PC-9 (cell line): ENCODE measurements around the gene AHCYL2. TPM values are rescaled to one million over a fixed set of nuclear protein-coding genes. Genes with fewer than 3 reads are reported as not detected.

Experiments
- BruUV-seq: library from RNA; stranded (reverse); fragments of 400-500 nt; replicated peaks from 2 replicates; lab custom pipeline; 2021; lab: Mats Ljungman, UMichigan
- CTCF ChIA-PET: fragments of 300-600 bp; sonication (Branson Sonifier 250); formaldehyde crosslinking; loops from one replicate; lab custom pipeline; 2022; ENCODE audit warnings: antibody characterized with exemption; lab: Charles Lee
- POLR2A ChIA-PET: fragments of 300-600 bp; sonication (Branson Sonifier 250); formaldehyde crosslinking; loops from one replicate; lab custom pipeline; 2022; ENCODE audit warnings: antibody characterized with exemption; ENCODE audit not compliant: unreplicated experiment; lab: Charles Lee
- DNase-seq, 2 experiments: peaks; one replicate each; pipeline versions ENCODE4 v3.0.0 to v3.0.0-alpha.2; 2015 to 2022; ENCODE audit warnings: mixed read lengths in 1 of 2
- H2AFZ ChIP-seq: fragments of 200-600 bp; sonication (generic); 2 replicates; pipeline ENCODE4 v1.8.1; 2017; ENCODE audit warnings: antibody characterized with exemption
- H3F3A ChIP-seq: fragments of 200-600 bp; sonication (generic); 2 replicates; pipeline ENCODE4 v1.8.1; 2017; ENCODE audit warnings: antibody characterized with exemption, mild to moderate bottlenecking, low read depth; ENCODE audit not compliant: insufficient read depth
- H3K27ac ChIP-seq: fragments of 200-600 bp; sonication (generic); 2 replicates; pipeline ENCODE4 v1.6.1; 2016; ENCODE audit warnings: mixed run types
- H3K27me3 ChIP-seq: fragments of 200-600 bp; sonication (generic); 2 replicates; pipeline ENCODE4 v1.6.1; 2016; ENCODE audit warnings: low read depth, mixed run types; ENCODE audit not compliant: insufficient read depth
- H3K36me3 ChIP-seq: fragments of 200-600 bp; sonication (generic); 2 replicates; pipeline ENCODE4 v1.6.1; 2016; ENCODE audit warnings: low read depth, mixed run types
- H3K4me1 ChIP-seq: fragments of 200-600 bp; sonication (generic); replicated peaks from 2 replicates; pipeline ENCODE4 v1.6.1; 2016; ENCODE audit warnings: mixed run types; ENCODE audit not compliant: insufficient read depth
- H3K4me2 ChIP-seq: fragments of 200-600 bp; sonication (generic); 2 replicates; pipeline ENCODE4 v1.6.1; 2017; ENCODE audit warnings: mixed run types
- H3K4me3 ChIP-seq: fragments of 200-600 bp; sonication (generic); 2 replicates; pipeline ENCODE4 v1.6.1; 2016; ENCODE audit warnings: mixed run types
- H3K79me2 ChIP-seq: fragments of 200-600 bp; sonication (generic); 2 replicates; pipeline ENCODE4 v1.6.1; 2017; ENCODE audit warnings: low read depth, mixed run types
- H3K9me2 ChIP-seq: fragments of 200-600 bp; sonication (generic); 2 replicates; pipeline ENCODE4 v1.8.1; 2017; ENCODE audit warnings: mild to moderate bottlenecking; ENCODE audit not compliant: insufficient read depth
- H3K9me3 ChIP-seq: fragments of 200-600 bp; sonication (generic); 2 replicates; pipeline ENCODE4 v1.8.1; 2016; ENCODE audit warnings: low read depth; ENCODE audit not compliant: insufficient read depth
- H4K20me1 ChIP-seq: fragments of 200-600 bp; sonication (generic); 2 replicates; pipeline ENCODE4 v1.8.1; 2017; ENCODE audit not compliant: insufficient read depth
- CTCF ChIP-seq: fragments of 200-600 bp; sonication (generic); conservative IDR thresholded peaks from 2 replicates; pipeline ENCODE4 v1.6.1; 2017; ENCODE audit warnings: mixed run types, antibody characterized with exemption, mild to moderate bottlenecking, moderate library complexity
- EZH2 ChIP-seq: fragments of 200-600 bp; sonication (generic); IDR thresholded peaks from 2 replicates; pipeline ENCODE4 v1.8.0; 2017; ENCODE audit warnings: antibody characterized with exemption, low read depth
- intact Hi-C: fragments of 100-400 bp; cut with micrococcal nuclease; formaldehyde crosslinking; loops from one replicate; pipeline ENCODE4 v1.10.0; 2022; ENCODE audit not compliant: unreplicated experiment
- total RNA-seq: library from RNA; stranded (reverse); gene quantifications from 2 replicates; pipeline ENCODE4 v1.2.3, GENCODE V29; 2021

AHCYL2 gene
- total RNA-seq, 1 experiment from 2014 or later: 15.7 TPM

DNA sequence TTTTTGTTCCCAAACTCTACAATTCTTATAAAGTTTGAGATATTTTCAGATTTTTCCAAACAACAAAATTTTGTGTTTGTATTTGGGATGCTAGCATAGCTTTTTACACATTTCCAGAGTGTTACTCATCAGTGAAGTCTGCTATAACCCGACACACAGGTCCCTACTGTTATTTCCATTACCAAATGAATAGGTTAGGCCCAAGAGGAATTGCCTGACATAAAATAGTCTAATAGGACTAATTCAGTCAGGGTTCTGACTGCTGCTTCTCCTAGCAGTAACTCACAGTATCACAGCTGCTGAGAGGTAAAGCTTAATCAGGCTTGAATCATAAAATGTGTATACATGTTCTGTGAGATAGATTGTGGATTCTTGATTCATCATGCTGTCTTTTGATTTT is 160.3 kb downstream of the AHCYL2 start:
- Histone ChIP-seq H3K27me3 (no peaks in the 10 kb centered on the region), H3K9me3 (no peaks in the 10 kb centered on the region), H3K36me3 (0 out of 2 replicates have a peak, but pooled peaks cover 4% of the 10 kb centered on the region), H3K4me2 (no peak overlapping the region), H3K4me1 (no peaks in the 10 kb centered on the region), H3F3A (peaks cover 9% of the 10 kb centered on the region; the same call in 1 of the 2 replicates), H3K9me2 (no peaks in the 10 kb centered on the region), H3K4me3 (no peak overlapping the region), H3K79me2 (no peaks in the 10 kb centered on the region), H4K20me1 (no peaks in the 10 kb centered on the region), H2AFZ (no peak overlapping the region), H3K27ac (no peak overlapping the region)
- CTCF ChIA-PET: no interaction called here
- BruUV-seq: no TSS peak
- no peak for TF ChIP-seq CTCF
- TF ChIP-seq EZH2: no peak
- intact Hi-C loops: no loop called here
- POLR2A ChIA-PET: interaction anchor here (0.6 kb wide), 1 partner anchor 69 kb away, joined by 3 read pairs; no protein-coding TSS in a partner anchor
- no peak for DNase-seq

- Histone ChIP-seq H3K27me3 (no peaks in the 10 kb centered on the region), H3K79me2 (no peaks in the 10 kb centered on the region), H4K20me1 (no peaks in the 10 kb centered on the region), H3K4me1 (no peaks in the 10 kb centered on the region), H3K9me3 (no peaks in the 10 kb centered on the region), H3K9me2 (no peaks in the 10 kb centered on the region), H3F3A (peaks cover 9% of the 10 kb centered on the region; the same call in 1 of the 2 replicates), H3K4me3 (no peak overlapping the region), H3K27ac (no peak overlapping the region), H3K36me3 (0 out of 2 replicates have a peak, but pooled peaks cover 4% of the 10 kb centered on the region), H2AFZ (no peak overlapping the region), H3K4me2 (no peak overlapping the region)
- CTCF ChIA-PET: no interaction called here
- POLR2A ChIA-PET: no interaction called here
- DNase-seq: no peak
- no peak for TF ChIP-seq EZH2
- TF ChIP-seq CTCF: no peak
- intact Hi-C loops: no loop called here
- BruUV-seq: no TSS peak
Observed at GRCh38 chr7:129385598-129385997, 160.8 kb downstream of the AHCYL2 start.

DNA sequence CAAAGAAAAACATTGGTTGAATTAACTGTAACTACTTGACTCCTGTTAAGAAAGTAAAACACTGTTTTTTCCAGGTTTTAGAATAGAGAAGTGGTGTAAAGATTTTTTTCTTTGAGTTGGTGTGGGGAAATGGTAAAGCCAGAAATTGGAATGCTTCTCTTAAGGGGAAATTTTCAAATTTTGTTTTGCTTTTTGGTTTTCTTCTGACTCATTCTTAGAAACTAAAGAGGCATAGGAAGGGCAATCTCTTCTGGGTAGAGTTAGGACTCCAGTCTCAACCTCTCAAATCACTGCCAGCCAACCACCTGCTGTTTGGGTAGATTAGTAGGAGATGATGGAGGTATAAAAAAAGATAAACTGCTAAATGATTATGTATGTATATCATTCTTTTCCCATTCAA is 161.7 kb downstream of the AHCYL2 start:
- H2AFZ ChIP-seq: no peak overlapping the region
- CTCF ChIA-PET: interaction anchor here (0.5 kb wide), 2 partner anchors 12 to 253 kb away, joined by 10 to 11 read pairs; no protein-coding TSS in a partner anchor
- intact Hi-C loops: no loop called here
- H3K4me2 ChIP-seq: no peak overlapping the region
- POLR2A ChIA-PET: no interaction called here
- no peaks in the 10 kb centered on the region for H3K79me2 ChIP-seq
- H3K9me2 ChIP-seq: no peaks in the 10 kb centered on the region
- no peak overlapping the region for H3K27ac ChIP-seq
- DNase-seq: no peak
- H3F3A ChIP-seq: peaks cover 9% of the 10 kb centered on the region; the same call in 1 of the 2 replicates
- 0 out of 2 replicates have a peak, but pooled peaks cover 11% of the 10 kb centered on the region for H3K36me3 ChIP-seq
- no peaks in the 10 kb centered on the region for H4K20me1 ChIP-seq
- no peaks in the 10 kb centered on the region for H3K9me3 ChIP-seq
- no peak for TF ChIP-seq EZH2
- no peak for TF ChIP-seq CTCF
- H3K4me3 ChIP-seq: no peak overlapping the region
- no TSS peak for BruUV-seq
- no peaks in the 10 kb centered on the region for H3K27me3 ChIP-seq
- no peaks in the 10 kb centered on the region for H3K4me1 ChIP-seq
